RWPE1 (cell line): ENCODE measurements around the gene GNS.

Experiments
- CTCF ChIA-PET: fragments of 350-600 bp; sonication (Branson Sonifier 250); formaldehyde crosslinking; extraction: SDS; loops from one replicate; lab custom pipeline; 2021; lab: Yijun Ruan, JAX
- POLR2A ChIA-PET: fragments of 400-600 bp; formaldehyde crosslinking; extraction: SDS; loops from one replicate; lab custom pipeline; 2020; ENCODE audit warnings: antibody characterized with exemption; ENCODE audit not compliant: low non-redundant PET; lab: Yijun Ruan, JAX
- DNase-seq: peaks from one replicate; pipeline ENCODE4 v3.0.0; 2012; ENCODE audit warnings: low spot score
- H3K27ac ChIP-seq: fragments of 450-650 bp; 2 replicates; pipeline ENCODE4 v1.5.1; 2017
- CTCF ChIP-seq: fragments of 450-650 bp; conservative IDR thresholded peaks from 2 replicates; pipeline ENCODE4 v1.5.1; 2017; ENCODE audit warnings: low read depth, mild to moderate bottlenecking

GNS gene

GRCh38 chr12:64714551-64714968, 44.6 kb downstream of the GNS start:
- ChIA-PET CTCF (interaction anchor here (1.9 kb wide), 1 partner anchor 7 kb away, joined by 5 read pairs; no protein-coding TSS in a partner anchor), POLR2A (no interaction called here)
- H3K27ac ChIP-seq, result no peak overlapping the region
- TF ChIP-seq CTCF, result no peak
- DNase-seq, result no peak

GRCh38 chr12:64713376-64713775, 45.8 kb downstream of the GNS start:
- POLR2A ChIA-PET, result no interaction called here
- TF ChIP-seq CTCF, result no peak
- DNase-seq, result no peak
- CTCF ChIA-PET, result no interaction called here
- no peak overlapping the region for H3K27ac ChIP-seq

GRCh38 chr12:64709429-64709828, 49.8 kb downstream of the GNS start:
- H3K27ac ChIP-seq, result no peak overlapping the region
- POLR2A ChIA-PET, result no interaction called here
- TF ChIP-seq CTCF, result no peak
- CTCF ChIA-PET, result no interaction called here
- no peak for DNase-seq

- ChIA-PET POLR2A (no interaction called here), CTCF (interaction anchor here (0.7 to 2.3 kb wide), 4 partner anchors 8 to 462 kb away, joined by 3 to 15 read pairs (median 4); no protein-coding TSS in a partner anchor)
- H3K27ac ChIP-seq, result no peak overlapping the region; the same call in 1 of the 2 replicates
- no peak for DNase-seq
- TF ChIP-seq CTCF, result no peak
Observed at GRCh38 chr12:64707926-64708325, 51.3 kb downstream of the GNS start.

- no peak for DNase-seq
- POLR2A ChIA-PET, result no interaction called here
- H3K27ac ChIP-seq, result no peak overlapping the region; the same call in 1 of the 2 replicates
- CTCF ChIA-PET, result interaction anchor here (0.6 to 2.3 kb wide), 6 partner anchors 8 to 462 kb away, joined by 3 to 15 read pairs (median 4); no protein-coding TSS in a partner anchor
- TF ChIP-seq CTCF, result no peak
Observed at GRCh38 chr12:64707362-64707761, 51.8 kb downstream of the GNS start.

GRCh38 chr12:64706857-64707256, 52.3 kb downstream of the GNS start:
- ChIA-PET CTCF (interaction anchor here (0.6 to 2.3 kb wide), 4 partner anchors 9 to 57 kb away, joined by 3 to 15 read pairs (median 4); no protein-coding TSS in a partner anchor), POLR2A (no interaction called here)
- DNase-seq, result no peak
- H3K27ac ChIP-seq, result no peak overlapping the region
- TF ChIP-seq CTCF, result no peak
